Measurements from ENCODE around the gene HOXB1.
A peak's percentile ranks its signal among the peaks of the same experiment; 100 is the strongest.

GRCh38 chr17:48575673-48576478 lies 45.1 kb upstream of the HOXB1 start:
- TF ChIP-seq CTCF (IDR thresholded peaks at IDR 0.05) (no peak), EP300 (IDR thresholded peaks at IDR 0.05) (peak in 1 of 2 donors; percentile 30)
